NCI-H446 treated with DMSO at 0.1 percent for 48 hours (cell line): ENCODE results near the gene MLEC.
"Not testable (repeated sequence)": the region's sequence is repeated elsewhere in the genome, so short reads cannot be mapped to it uniquely, and the experiment has no call there.

Source experiments
- DNase-seq: peaks from one replicate; lab custom pipeline; 2025; lab: John Stamatoyannopoulos, UW

The MLEC gene

DNA sequence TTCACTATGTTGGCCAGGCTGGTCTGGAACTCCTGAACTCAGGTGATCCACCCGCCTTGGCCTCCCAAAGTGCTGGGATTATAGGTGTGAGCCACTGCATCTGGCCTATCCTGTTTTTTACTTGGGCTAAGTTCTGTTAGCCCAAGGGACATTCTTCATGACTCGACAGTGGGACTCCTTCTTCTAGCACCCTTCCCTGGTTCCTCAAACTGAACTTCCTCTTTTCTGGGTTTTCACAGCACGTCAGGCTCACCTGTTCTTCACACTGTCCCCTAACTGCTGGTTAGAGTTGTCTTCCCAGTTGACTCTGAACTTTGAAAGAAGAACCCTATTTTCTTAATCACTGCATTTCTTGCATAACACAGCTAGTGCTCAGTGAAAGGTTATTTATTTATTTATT is 24.1 kb upstream of the MLEC start:
- no peak for DNase-seq

DNA sequence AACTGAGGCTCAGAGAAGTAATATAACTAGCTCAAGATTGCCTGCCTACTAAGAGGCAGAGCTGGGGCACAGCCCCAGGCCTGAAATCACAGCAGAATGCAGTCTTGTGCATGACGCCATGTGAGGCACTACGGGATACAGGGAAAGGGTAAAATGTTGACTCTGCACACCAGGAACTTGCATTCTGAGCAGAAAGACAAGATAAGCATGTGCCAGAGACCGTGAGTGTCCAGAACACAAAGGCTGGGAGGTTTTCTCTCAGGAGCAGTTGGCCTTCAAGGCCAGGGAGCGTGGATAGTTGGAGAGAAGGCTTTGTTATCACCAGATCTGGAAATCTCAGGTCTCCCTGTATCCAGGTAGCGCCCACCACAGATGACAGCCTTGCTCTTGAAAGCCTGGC is 23.2 kb upstream of the MLEC start:
- DNase-seq: no peak

DNA sequence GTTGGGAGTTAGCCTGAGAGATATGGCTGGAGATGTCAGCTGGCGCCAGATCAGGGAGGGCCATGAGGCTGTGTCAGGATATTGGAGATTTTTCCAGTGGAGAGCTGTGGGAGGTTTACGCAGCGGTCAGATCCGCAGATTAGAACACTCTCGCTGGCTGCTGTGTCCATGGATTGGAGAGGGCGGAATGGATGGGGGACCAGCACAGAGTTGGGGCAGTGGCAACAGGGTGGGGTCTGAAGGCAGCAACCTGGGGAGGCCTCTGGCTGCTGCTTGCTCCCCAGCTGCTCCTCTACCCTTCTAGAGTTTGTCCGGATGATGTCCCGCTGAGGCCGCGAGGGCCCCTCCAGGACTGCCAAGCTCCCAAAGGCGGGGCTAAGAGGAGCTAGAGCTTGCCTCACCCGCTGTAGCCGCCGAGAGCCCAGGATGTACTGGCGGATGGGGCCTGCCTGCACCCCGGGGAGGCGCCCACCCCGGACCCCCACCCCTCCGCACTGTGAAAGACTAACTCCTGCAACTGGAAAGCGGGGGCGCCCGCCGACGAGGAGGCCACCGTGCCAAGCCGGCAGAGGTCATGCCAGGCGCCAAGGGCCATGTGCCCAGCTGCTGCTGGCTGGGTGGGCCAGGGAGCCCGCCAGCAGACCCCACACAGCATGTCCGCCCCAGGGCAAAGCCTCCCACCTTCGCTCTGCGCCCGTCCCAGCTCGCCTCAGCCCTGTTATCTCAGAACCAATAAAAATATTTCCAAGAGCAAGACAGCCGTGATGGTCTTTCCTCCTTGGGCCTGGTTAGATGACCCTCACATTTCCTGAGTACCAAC is 20.2 kb upstream of the MLEC start:
- no peak for DNase-seq

DNA sequence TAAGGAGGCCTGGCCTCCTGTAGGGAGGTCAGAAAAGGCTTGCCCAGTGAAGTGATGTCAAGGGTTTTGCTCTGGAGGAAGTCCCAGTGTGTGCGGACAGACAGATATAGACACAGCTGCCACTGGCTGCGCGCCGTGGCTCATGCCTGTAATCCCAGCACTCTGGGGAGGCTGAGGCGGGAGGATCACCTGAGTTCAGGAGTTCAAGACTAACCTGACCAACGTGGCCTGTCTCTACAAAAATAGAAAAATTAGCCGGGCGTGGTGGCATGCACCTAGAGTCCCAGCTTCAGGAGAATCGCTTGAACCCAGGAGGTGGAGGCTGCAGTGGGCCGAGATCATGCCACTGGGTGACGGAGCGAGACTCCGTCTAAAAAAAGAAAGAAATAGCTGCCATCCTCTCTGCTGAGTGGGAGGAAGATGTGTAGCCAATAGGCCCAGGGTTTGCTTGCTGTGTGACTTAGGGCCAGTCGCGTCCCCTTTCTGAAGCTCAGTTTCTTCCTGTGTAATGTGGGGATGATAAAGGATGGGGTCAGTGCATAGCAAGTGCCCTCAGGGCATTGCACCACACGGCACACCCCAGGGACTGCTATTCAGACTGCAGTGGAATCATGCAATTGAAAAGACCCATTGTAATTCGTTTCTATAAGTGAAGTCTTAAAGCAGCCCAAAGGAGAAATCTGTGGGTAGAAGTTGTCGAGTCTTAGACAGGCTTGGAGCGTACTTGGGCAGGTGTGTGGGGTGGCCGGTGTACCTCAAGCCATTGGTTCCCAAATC is 18.7 kb upstream of the MLEC start:
- DNase-seq: no peak

DNA sequence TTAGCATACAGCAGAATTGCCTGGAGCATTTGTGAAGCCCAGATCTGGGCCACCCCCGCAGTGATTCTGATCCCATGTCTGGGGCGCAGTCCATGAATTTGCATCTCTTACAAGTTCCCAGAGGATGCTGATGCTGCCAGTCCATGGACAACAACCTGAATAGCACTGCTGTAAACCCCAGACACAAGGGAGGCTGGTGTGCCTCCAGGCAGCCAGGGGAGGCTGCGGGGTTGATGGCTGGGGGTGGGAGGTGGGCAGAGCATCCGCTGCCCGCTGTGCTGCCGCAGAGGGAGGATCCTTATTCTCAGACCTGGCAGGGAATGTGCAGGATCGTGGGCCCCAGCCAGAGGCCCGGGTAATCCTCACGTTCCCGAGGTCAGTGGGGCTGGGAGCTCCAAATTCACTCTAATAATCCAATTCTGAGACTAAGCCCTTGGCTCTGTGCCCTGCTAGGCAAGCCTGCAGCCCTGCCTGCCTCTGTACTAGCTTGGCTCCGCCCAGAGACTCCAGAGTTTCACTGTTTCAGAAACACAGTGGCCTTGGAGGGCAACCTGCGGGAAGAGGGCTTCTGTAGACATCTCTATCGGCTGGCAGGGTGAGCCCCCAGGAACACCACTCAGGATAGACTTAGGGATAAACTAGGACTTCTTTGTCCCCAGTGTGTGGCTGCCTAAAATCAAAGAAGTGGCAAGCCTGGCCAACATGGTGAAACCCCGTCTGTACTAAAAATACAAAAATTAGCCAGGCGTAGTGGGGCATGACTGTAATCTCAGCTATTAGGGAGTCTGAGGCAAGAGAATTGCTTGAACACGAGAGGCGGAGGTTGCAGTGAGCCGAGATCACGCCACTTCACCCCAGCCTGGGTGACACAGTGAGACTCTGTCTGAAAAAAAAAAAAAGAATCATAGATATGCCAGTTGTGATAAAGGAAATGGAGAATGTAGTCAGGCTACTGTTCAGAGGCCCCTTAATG is 17.8 kb upstream of the MLEC start:
- DNase-seq: peak; percentile 1

DNA sequence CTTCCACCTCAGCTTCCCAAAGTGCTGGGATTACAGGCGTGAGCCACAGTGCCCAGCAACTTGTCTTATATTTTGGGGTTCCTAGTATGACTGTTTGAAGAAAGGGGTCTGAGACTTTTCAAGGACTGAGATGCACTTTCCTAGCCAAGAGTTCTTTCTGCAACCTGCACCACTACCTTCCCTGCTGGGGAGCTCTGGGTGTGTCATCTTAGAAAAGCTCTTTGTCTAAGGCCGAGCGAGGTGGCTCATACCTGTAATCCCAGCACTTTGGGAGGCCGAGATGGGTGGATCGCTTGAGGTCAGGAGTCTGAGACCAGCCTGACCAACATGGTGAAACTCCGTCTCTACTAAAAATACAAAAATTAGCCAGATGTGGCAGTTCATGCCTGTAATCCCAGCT is 16.7 kb upstream of the MLEC start:
- DNase-seq: not testable (repeated sequence)

DNA sequence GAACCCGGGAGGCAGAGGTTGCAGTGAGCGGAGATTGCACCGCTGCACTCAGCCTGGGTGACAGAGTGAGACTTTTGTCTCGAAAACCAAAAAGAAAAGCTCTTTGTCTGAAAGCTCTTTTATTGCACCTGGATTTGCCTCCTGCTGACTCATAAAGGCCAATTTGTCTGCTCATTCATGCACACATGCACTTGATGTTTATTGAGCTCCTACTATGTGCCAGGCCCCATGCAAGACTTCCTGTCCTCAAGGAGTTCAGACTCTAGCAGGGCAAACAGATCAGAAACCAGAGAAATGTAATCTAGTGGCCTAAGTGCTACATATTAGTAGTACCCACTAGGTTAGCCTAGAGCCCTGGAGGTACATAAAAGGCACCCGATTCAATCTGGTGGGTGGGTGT is 16.3 kb upstream of the MLEC start:
- DNase-seq: no peak

DNA sequence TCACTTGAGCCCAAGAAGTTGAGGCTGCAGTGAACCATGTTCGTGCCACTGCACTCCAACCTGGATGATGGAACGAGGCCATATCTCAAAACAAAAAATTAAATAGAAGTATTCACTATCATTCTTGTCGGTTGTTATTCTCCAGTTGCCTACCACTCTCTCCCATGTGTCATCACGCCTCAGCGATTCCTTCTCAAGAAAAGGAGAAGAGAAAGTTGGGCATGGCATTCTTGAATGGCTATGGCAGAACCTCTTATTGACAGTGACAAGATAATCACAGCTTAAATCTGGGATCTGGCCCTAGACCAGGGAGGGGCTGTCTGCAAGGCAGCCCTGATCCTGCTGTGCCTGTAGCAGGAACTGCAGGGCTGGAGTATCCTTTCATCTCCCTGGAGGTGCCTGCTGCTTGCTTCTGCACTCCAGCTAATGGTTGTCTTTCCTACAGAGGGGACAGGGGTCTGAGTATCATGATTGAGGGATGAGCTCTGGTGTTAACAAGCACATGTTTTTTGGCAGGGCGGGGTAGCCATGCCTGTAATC is 12.8 kb upstream of the MLEC start:
- DNase-seq: no peak

DNA sequence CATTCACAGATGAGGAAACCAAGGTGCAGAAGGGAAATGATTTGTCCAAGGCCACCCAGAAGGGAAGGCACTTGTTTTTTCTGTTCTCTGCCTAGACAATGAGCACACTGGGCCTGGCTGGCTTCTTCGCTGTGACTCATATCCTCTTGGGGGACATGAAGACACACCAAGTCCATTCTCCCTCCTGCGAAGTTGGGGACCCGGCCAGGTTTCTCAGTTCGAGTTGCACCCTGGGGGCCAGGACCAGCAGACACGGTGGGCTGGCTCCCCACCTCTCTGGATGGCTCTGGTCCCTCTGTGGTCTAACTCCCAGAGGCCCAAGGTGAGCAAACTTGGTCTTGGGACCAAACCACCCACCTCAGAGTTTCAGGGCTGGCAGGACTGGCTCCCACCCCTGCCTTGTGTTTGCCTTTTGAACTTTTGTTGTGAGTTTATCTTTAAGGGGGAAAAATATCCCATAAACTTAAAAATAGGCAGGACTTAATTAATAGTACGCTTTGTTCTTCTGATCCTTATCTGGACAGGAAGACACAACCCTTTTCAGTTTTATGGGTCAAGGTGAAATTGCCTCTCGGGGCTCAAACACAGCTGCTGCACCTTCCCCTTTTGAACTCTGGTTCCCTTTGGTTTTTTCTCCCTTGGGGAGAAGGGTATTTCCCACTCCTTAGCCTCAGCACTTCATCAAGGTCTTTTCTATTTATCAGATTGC is 9.0 kb upstream of the MLEC start:
- DNase-seq: no peak

DNA sequence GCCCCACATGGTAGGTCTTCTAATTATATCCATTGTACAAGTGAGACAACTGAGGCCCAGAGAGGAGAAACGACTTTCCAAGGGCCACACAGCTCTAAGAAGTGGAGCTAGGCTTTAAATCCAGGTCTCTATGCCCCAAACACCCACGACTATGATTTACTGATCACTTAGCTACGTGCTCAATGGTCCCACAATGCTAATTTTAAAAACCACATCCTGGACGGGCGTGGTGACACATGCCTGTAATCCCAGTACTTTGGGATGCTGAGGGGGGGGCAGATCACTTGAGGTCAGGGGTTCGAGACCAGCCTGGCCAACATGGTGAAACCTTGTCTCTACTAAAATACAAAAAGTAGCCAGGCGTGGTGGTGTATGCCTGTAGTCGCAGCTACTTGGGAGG is 8.4 kb upstream of the MLEC start:
- DNase-seq: no peak

DNA sequence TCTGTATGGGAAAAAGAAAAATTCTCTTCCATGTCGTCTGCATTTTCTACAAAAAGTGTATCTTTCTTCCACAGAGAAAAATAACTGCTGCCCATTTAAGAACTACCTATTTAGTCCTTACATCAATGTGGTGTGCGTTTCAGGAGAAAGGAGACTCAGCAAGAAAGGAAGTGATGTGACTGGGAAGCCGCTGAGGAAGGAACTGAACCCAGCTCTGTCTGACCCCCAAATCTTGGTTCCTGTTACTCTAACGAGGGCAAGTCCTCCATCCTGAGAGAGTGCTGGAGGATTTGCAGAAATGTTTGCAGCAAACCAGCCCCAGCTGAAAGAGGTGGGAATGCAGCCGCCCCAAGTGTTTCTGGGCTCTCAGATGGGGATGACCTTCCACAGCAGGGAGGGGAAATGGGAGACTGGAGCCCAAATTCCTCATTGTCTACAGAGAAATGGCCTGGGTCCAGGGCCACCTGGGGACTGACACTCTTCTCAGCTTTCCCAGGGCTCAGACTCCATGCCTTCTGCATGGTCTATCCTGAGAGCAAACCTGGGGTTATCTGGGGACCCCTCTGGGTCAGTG is 6.7 kb upstream of the MLEC start:
- no peak for DNase-seq

DNA sequence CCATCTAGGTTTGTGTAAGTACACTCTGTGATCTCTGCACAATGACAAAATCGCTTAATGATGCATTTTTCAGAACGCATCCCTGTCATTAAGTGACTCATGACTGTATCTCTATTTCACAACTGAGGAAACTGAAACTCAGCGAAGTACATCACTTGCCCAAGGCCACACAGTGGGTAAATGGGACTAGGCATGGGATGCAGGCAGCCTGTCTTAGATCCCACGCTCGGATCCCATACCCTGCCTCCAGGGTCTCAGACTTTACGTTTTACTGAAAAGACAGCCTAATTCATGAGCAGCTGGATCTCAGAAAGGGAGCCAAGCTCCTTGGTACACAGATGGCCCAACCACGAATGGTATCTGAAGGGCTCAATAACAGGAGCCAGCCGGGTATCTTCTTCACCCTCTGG is 2.4 kb upstream of the MLEC start:
- no peak for DNase-seq

DNA sequence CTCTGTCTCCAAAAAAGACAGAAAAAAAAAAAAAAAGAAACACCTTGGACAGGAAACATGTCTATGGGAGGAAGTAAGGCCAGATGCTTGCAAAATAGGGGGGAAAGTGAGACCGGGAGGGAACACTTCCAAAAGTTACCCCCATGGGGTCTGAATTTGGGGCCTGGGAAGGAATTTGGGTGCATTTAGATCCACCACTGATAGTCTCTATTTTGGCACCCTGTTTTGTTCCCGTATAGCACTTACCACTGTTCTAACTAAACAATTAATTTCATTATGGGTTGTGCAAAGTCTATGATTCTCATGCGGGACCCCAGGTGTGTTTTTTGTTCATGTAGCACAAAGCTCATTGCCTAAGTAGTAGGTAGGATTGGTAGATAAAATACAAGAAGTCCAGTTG is 1.4 kb upstream of the MLEC start:
- no peak for DNase-seq

DNA sequence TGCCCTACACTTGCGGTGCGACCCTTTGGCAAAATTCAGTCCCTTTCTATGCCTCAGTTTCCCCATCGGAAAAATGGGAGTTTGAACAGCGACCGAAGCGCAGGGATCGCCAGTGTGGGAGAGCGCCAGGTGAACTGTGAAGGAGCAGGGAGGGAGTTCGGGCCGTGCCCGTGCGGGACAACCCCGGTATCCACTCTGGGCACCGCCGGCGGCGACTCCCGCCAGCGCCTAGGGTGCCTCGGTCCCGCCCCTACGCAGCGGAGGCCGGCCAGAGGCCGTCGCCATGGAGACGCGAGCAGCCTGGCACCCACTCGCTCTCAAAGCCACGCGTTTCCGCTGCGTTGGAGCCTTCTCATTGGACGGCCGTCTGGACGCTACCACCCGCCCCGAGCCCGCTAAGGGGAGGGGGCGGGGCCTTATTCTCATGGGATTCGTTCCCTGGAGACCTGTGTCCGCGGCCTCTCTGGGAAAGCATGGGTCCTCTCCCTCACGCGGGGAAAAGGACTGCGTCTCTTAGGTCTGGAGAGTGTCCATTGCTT is 729 bp upstream of the MLEC start:
- DNase-seq: peak; percentile 91

DNA sequence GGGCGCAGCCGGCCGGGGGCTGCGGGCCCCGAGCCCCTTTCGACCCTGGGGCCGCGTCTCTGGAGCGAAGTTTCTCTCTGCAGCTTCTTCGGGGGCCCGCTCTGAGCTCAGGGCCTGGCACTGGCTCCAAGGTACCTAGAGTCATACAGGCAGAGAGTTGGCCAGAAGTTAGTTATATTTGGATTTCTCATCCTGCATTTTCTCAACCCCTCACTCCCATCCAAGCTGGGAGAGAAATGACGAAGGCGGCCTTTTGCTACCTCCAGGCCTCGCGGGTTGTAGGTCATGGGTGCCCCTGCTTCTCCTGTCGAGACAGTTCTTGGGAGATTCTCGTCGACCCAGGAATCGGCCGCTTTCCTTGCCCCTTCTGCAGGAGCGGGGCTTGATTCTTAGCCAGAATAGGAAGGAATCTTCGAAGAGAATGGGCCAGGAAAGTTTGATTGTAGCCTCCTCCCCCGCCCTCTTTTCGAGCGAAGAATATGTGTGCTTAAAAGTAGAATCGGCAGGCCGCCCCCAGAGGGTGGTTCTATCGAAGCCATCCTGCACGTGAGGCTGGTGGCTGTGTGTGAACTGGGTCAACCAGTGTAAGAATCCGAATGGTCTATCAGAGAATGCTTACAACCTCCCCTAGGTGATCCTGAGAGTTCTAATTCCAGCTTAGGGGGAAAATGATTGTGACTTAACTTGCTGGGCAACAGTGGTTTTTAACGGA is 785 bp downstream of the MLEC start:
- no peak for DNase-seq

DNA sequence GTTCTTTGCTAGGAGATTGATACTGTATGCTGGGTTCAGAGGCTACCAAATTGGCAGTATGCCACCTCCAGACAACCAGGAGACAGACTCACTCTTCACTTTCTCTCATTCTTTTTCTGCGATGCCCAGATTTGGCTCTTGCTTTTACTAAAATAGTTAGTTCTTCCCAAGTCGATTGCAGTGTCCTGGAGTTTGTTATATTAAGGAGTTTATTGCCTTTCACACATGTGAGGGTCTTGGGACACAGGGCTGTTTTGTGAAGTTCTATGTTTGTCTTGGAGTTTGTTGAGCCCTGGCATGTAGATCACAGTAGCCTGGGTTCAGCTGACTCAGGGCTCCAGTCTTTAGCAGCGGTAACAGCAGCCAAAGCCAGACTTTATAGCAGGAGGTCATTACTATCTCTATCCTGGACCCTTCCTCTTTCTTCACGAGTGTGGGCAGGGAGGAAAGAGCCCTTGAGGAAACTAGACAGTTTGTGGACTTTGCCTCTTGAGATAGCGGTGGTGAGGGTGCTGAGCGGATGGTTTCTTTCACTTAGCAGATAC is 1.6 kb downstream of the MLEC start:
- no peak for DNase-seq

DNA sequence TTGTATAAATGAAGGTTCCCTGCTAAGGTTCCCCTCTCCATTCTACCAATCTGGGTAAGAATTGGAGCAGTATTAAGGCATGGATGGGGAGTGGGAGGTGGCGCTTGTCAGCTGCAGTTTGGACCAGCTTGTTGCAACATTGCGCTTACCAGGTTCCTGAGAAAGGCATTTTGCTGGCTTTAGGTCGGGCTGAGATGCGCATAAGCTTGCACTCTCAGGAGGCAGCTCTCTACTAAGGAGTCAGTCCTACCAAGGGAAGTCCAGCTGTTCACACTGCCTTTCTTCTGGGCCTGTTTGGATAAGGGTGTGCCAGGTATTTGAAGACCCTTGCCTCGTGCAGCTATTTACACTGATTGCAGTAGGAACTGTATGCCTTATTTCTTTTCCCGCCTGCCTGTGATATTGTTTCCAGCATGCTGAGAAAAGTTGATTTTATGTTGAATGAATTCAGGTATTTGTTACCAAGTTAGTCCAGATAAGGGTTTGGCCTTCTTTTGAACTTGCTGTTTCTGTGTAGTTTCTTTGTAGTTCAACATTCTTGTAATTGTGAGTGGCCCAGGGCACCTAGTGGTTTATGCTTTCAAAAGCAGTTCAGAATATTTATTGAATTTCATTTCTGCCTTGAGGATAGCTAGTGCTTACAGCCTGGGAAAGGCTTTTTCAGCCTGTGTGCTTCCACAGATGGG is 2.6 kb downstream of the MLEC start:
- DNase-seq: no peak

DNA sequence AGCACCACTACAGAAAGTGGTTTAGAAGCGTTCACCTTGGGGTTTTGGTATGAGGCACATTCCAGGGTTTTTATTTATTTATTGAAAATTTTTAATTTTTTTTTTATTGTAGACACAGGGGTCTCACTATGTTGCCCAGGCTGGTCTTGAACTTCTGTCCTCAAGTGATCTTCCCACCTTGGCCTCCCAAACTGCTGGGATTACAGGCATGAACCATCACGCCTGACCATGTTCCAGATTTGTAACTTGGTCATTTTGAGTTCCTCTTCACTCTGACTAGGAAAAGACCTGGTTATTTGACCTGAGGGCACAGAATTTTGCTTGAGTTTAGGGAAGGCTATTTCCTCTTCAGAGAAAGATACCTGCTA is 3.1 kb downstream of the MLEC start:
- DNase-seq: no peak

DNA sequence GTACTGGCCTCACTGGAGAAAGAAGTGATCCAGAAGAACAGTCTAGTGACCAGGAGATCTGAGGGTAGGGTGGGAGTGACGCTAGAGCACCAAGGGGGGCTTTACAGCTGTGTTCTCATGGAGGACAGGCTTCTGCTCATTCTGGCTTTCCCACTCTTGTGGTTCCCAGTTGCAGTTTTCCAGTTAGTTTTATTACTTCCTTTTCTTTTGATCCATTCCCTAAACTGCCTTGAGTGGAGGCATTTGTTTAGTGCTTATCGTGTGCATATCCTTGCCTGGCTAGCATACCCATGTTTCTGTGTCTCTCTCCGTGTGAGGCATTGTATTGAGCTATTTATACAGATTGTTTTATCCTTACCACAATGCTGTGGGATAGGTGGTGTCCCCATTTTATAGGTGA is 4.0 kb downstream of the MLEC start:
- no peak for DNase-seq
